ENCODE results near the gene QRFPR.

DNA sequence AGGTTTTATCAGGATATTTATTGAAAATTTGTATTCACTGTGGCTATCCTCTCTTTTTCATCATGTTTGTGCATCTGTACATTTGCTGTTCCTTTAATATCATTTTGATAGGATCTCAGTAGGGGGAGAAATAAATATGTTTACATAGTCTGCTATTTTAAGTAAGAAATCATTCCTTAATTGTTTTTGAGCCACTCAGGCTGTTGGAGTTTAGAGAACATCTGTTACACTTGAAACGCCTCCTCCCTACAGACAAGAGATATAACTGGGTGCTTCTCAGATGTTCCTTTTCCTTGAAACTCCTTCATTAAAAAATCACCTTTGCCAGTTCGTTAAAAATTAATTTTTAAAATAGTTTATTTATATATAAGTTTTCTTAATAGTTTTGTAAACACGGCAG is 59.4 kb downstream of the QRFPR start:
- TF ChIP-seq YY1 (IDR thresholded peaks at IDR 0.05; ENCODE audit: insufficient read depth, insufficient read length) (no peak), ZNF274 (IDR thresholded peaks at IDR 0.05; ENCODE audit: low read depth, low read length) (no peak), SUZ12 (IDR thresholded peaks at IDR 0.05; ENCODE audit: extremely low read depth, insufficient read depth, insufficient read length) (no peak)

All from NT2/D1 (cell line).